GM15510 (cell line): ENCODE data around the gene ILDR1.

ENCODE experiments used
- POLR2A ChIP-seq: IDR thresholded peaks from 3 replicates; pipeline ENCODE4 v1.6.1; 2011; ENCODE audit warnings: borderline replicate concordance; ENCODE audit not compliant: insufficient read length; ENCODE audit errors: extremely low read depth

The ILDR1 gene

GRCh38 chr3:121985846-121986245, 36.2 kb downstream of the ILDR1 start:
- TF ChIP-seq POLR2A = no peak

GRCh38 chr3:121981473-121981872, 40.6 kb downstream of the ILDR1 start:
- no peak for TF ChIP-seq POLR2A

GRCh38 chr3:121980450-121980796, 41.6 kb downstream of the ILDR1 start:
- no peak for TF ChIP-seq POLR2A

- TF ChIP-seq POLR2A = no peak
These were observed 42.2 kb downstream of the ILDR1 start for GRCh38 chr3:121979734-121980449.

GRCh38 chr3:121979246-121979645, 42.8 kb downstream of the ILDR1 start:
- TF ChIP-seq POLR2A = no peak

GRCh38 chr3:121976727-121977126, 45.3 kb downstream of the ILDR1 start:
- no peak for TF ChIP-seq POLR2A

- no peak for TF ChIP-seq POLR2A
These were observed 46.2 kb downstream of the ILDR1 start for GRCh38 chr3:121975702-121976302.

GRCh38 chr3:121974601-121975111, 47.4 kb downstream of the ILDR1 start:
- no peak for TF ChIP-seq POLR2A

GRCh38 chr3:121970047-121970446, 52.0 kb downstream of the ILDR1 start:
- no peak for TF ChIP-seq POLR2A

GRCh38 chr3:121969631-121970030, 52.4 kb downstream of the ILDR1 start:
- TF ChIP-seq POLR2A = no peak

GRCh38 chr3:121963608-121964007, 58.4 kb downstream of the ILDR1 start:
- TF ChIP-seq POLR2A = no peak

- TF ChIP-seq POLR2A = no peak
These were observed 59.6 kb downstream of the ILDR1 start for GRCh38 chr3:121962443-121962842.

- no peak for TF ChIP-seq POLR2A
These were observed 60.8 kb downstream of the ILDR1 start for GRCh38 chr3:121961283-121961682.

- TF ChIP-seq POLR2A = no peak
These were observed 63.2 kb downstream of the ILDR1 start for GRCh38 chr3:121958801-121959200.

- no peak for TF ChIP-seq POLR2A
These were observed 64.2 kb downstream of the ILDR1 start for GRCh38 chr3:121957674-121958415.
